Lower leg skin (tissue), 4 donors: ENCODE data around the gene PFKFB4. TPM values are rescaled to one million over a fixed set of nuclear protein-coding genes. Genes with fewer than 3 reads are reported as not detected.

Experiments used
- DNase-seq, 2 donors: peaks; one replicate each; pipeline ENCODE4 v3.0.0-alpha.2; 2019; ENCODE audit warnings: low spot score in 2 of 2
- H3K4me3 ChIP-seq: fragments of 200-600 bp; sonication (generic); 2 replicates; pipeline ENCODE4 v1.5.1; 2017; ENCODE audit warnings: mild to moderate bottlenecking, low read depth; ENCODE audit not compliant: poor library complexity, severe bottlenecking
- POLR2A ChIP-seq, 2 donors: fragments of 450-650 bp; IDR thresholded peaks; one replicate each; pipeline ENCODE4 v1.6.1; 2016 to 2017; ENCODE audit warnings: antibody characterized with exemption in 2 of 2, mild to moderate bottlenecking in 1 of 2, moderate library complexity in 1 of 2
- WGBS, 2 donors: methylation state at CpG; one replicate each; pipeline ENCODE4 v1.1.5; 2018; 5-methylcytosine and 5-hydroxymethylcytosine counted together
- intact Hi-C: fragments of 100-400 bp; cut with DNase I; formaldehyde crosslinking; loops from one replicate; pipeline ENCODE4 v1.15.0; 2023; ENCODE audit warnings: low total_unique reads
- total RNA-seq, 4 donors: library from RNA; depleted of rRNA; stranded (reverse); fragments of >200 nt; gene quantifications; one replicate each; pipeline ENCODE4 v1.1.0, GENCODE V29; 2016
- TF ChIP-seq, protein P1 (sequence below), 3 donors: fragments of 450-650 bp; IDR thresholded peaks; one replicate each; pipeline ENCODE4 v1.5.1; 2016; ENCODE audit warnings: antibody characterized with exemption in 3 of 3, mild to moderate bottlenecking in 3 of 3, moderate library complexity in 2 of 3

Gene PFKFB4
- total RNA-seq, 4 donors from 2014 or later = 3.7 to 8.8 (median 6.4) TPM

DNA sequence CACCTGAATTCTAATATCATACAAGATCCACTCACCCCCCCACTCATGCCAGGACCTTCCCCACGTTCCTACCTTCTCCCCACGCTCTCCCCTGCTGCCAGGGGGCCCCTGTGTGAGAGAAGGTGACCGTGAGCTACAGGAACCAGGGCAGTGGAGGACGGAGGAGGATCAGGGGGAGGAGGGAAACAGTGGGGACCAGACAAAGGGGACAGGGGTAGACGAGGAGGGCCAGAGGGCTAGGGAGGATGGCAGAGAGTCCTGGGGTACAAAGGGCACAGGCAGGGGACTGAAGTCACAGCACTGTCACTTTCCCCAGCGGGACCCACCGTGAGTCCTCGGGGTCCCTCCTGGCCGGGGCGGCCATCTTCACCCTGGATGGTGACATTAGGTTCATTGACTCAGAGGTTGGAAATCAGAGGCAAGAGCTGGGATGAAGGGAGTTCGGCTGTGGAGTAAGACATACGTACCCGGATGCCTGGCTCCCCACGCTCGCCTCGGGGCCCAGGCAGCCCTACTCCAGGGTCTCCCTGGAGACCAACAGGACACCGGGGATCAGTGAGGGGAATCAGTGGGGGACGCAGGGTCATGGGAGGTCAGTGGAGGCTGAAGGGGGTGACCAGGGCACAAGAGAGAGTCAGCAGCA, 13.3 kb upstream of the PFKFB4 start:
- intact Hi-C loops = no loop called here
- no peak overlapping the region for H3K4me3 ChIP-seq
- TF ChIP-seq POLR2A (IDR thresholded peaks at IDR 0.05) = no peak
- TF ChIP-seq, protein P1, sequence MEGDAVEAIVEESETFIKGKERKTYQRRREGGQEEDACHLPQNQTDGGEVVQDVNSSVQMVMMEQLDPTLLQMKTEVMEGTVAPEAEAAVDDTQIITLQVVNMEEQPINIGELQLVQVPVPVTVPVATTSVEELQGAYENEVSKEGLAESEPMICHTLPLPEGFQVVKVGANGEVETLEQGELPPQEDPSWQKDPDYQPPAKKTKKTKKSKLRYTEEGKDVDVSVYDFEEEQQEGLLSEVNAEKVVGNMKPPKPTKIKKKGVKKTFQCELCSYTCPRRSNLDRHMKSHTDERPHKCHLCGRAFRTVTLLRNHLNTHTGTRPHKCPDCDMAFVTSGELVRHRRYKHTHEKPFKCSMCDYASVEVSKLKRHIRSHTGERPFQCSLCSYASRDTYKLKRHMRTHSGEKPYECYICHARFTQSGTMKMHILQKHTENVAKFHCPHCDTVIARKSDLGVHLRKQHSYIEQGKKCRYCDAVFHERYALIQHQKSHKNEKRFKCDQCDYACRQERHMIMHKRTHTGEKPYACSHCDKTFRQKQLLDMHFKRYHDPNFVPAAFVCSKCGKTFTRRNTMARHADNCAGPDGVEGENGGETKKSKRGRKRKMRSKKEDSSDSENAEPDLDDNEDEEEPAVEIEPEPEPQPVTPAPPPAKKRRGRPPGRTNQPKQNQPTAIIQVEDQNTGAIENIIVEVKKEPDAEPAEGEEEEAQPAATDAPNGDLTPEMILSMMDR (IDR thresholded peaks at IDR 0.05) = no peak
- 85 to 88% methylated on average over 18 of the region's 18 CpGs for WGBS, 2 donors
- DNase-seq = no peak

DNA sequence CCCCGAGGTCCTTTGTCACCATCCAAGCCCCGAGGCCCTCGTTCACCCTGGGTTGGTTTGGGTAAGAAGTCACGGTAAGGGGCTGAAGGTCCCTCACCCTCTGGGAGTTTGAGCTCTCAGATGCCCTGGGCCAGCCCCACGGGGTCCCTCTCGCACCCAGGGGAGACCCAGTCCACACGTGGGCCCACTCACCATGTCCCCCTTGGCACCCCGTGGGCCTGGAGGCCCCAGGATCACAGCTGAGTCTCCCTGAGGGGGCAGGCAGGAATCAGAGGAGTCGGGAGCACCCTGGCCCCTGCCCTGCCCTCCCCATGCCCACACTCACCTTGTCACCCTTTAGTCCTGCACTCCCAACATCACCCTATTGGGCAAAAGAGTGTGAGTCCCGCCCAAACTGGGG, 12.8 kb upstream of the PFKFB4 start:
- intact Hi-C loops = no loop called here
- DNase-seq = no peak
- no peak overlapping the region for H3K4me3 ChIP-seq
- TF ChIP-seq, protein P1 (IDR thresholded peaks at IDR 0.05) = no peak
- no peak for TF ChIP-seq POLR2A (IDR thresholded peaks at IDR 0.05)
- 77 to 81% methylated on average over 9 to 10 of the region's 10 CpGs for WGBS, 2 donors

DNA sequence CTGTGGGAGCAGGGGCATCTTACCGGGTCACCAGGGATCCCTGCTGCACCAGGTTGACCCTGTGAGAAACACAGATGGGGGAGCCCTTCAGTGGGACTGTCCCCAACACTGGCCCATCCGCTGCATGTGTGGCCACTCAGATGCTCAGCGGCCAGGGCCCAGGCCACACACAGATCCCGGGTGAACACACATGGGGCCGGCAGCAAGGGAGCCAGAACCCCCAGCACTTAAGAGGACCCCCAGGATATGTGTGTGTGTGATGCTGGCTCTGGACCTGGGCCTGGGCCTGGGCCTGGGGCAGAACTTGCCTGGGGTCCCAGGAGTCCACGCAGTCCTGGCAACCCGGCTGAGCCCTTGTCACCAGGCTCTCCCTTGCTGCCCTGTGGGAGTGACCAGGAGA, 11.9 kb upstream of the PFKFB4 start:
- 80 to 84% methylated on average over 3 to 7 of the region's 7 CpGs for WGBS, 2 donors
- intact Hi-C loops = no loop called here
- no peak for TF ChIP-seq POLR2A (IDR thresholded peaks at IDR 0.05)
- TF ChIP-seq, protein P1 (IDR thresholded peaks at IDR 0.05) = no peak
- no peak for DNase-seq
- no peak overlapping the region for H3K4me3 ChIP-seq

DNA sequence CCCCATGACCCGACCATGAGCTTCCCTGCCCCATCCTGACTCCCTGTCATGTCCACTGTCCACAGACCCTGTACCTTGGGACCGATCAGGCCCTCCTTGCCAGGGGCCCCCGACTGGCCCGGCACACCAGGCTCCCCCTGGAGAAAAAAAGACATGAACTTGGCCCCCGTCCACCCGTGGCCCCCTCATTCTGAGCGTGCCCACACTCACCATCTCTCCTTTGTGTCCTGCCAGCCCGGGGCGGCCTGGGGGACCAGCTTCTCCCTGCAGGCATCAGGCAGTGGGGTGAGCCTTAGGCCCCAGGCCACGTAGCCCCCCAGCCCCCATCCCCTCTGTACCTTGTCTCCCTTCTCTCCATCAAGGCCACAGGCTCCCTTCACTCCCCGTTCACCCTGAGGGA, 10.9 kb upstream of the PFKFB4 start:
- TF ChIP-seq, protein P1 (IDR thresholded peaks at IDR 0.05) = no peak
- no peak for TF ChIP-seq POLR2A (IDR thresholded peaks at IDR 0.05)
- 79 to 83% methylated on average over 11 of the region's 11 CpGs for WGBS, 2 donors
- intact Hi-C loops = no loop called here

DNA sequence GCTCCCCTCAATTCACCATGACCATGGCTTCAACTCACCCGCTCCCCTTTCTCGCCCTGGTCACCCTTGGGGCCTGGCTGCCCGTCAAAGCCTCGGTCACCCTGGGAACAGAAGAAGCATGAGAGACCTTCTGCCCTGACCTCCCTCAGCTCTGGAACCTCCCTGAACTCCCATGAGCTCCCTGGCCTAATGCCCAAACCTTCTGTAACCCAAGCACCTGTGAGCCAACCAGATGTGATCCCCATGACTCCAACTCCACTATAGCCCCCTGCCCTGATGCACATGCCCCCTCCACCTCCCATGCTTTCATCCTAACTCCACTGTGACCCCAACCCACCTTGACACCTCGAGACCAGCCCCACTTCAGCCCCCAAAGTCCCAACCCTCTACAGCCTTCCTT, 10.5 kb upstream of the PFKFB4 start:
- H3K4me3 ChIP-seq = no peak overlapping the region
- DNase-seq = no peak
- 73 to 89% methylated on average over 5 of the region's 5 CpGs for WGBS, 2 donors
- TF ChIP-seq, protein P1 (IDR thresholded peaks at IDR 0.05) = no peak
- TF ChIP-seq POLR2A (IDR thresholded peaks at IDR 0.05) = no peak
- intact Hi-C loops = no loop called here

More for the DNA sequence above, 10.9 kb upstream of the PFKFB4 start:
- H3K4me3 ChIP-seq = no peak overlapping the region
- DNase-seq = no peak

DNA sequence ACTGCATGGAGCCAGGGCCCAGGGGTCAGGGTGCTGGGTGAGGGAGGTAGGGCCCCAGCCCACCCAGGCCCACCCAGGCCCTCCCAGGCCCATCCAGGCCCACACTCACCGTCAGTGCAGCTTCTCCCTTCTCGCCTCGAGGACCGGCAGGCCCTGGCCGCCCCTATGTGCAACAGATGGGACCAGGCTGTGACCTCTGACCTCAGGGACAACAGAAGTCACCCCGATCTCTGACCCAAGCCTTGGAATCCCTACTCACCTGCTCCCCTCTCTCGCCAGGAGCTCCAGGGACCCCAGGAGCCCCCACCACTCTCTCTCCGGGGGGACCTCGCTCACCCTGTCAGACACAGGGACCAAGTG, 9.8 kb upstream of the PFKFB4 start:
- intact Hi-C loops = no loop called here
- no peak for DNase-seq
- H3K4me3 ChIP-seq = no peak overlapping the region
- WGBS, 2 donors = 78 to 89% methylated on average over 9 of the region's 9 CpGs
- no peak for TF ChIP-seq POLR2A (IDR thresholded peaks at IDR 0.05)
